NCI-H2081 treated with DMSO at 0.1 percent for 48 hours (cell line): ENCODE results near the gene MYL7.

ENCODE experiments used
- DNase-seq: peaks from one replicate; lab custom pipeline; 2025; lab: John Stamatoyannopoulos, UW

MYL7 gene

GRCh38 chr7:44111761-44112160 lies 29.4 kb downstream of the MYL7 start:
- no peak for DNase-seq

- DNase-seq, result no peak
These were observed 30.2 kb downstream of the MYL7 start for GRCh38 chr7:44110719-44111635.

- DNase-seq, result no peak
These were observed 31.1 kb downstream of the MYL7 start for GRCh38 chr7:44109991-44110390.

- no peak for DNase-seq
These were observed 32.1 kb downstream of the MYL7 start for GRCh38 chr7:44108768-44109750.

GRCh38 chr7:44107961-44108767 lies 33.0 kb downstream of the MYL7 start:
- DNase-seq, result no peak

- no peak for DNase-seq
These were observed 33.8 kb downstream of the MYL7 start for GRCh38 chr7:44107116-44107960.

GRCh38 chr7:44106311-44107065 lies 34.6 kb downstream of the MYL7 start:
- DNase-seq, result no peak

GRCh38 chr7:44105832-44106231 lies 35.3 kb downstream of the MYL7 start:
- no peak for DNase-seq

GRCh38 chr7:44104860-44105771 lies 36.0 kb downstream of the MYL7 start:
- no peak for DNase-seq

- DNase-seq, result no peak
These were observed 36.9 kb downstream of the MYL7 start, which contains the start of gene AEBP1 for GRCh38 chr7:44103923-44104859. AEBP1 (plus strand) TSS chr7:44104345; CDS start chr7:44104666, 321 bp downstream.

- no peak for DNase-seq
These were observed 37.6 kb downstream of the MYL7 start for GRCh38 chr7:44103566-44103922.

- DNase-seq, result no peak
These were observed 38.1 kb downstream of the MYL7 start for GRCh38 chr7:44102846-44103565.

GRCh38 chr7:44101966-44102845 lies 38.9 kb downstream of the MYL7 start:
- no peak for DNase-seq

GRCh38 chr7:44101303-44101965 lies 39.7 kb downstream of the MYL7 start:
- no peak for DNase-seq

GRCh38 chr7:44100458-44101302 lies 40.5 kb downstream of the MYL7 start:
- DNase-seq, result no peak
